H7 (cell line): ENCODE measurements around the gene FAM107B. TPM values are rescaled to one million over a fixed set of nuclear protein-coding genes. Genes with fewer than 3 reads are reported as not detected.

Source experiments
- DNase-seq: peaks from one replicate; pipeline ENCODE4 v3.0.0; 2012
- H3K27me3 ChIP-seq: 2 replicates; pipeline ENCODE4 v1.6.0; 2011; ENCODE audit warnings: mild to moderate bottlenecking, low read length; ENCODE audit not compliant: control insufficient read depth, insufficient read depth
- H3K36me3 ChIP-seq: replicated peaks from 2 replicates; pipeline ENCODE4 v1.5.1; 2011; ENCODE audit warnings: low read length; ENCODE audit not compliant: control insufficient read depth, insufficient read depth
- H3K4me3 ChIP-seq: 2 replicates; pipeline ENCODE4 v1.5.1; 2011; ENCODE audit warnings: low read depth, mild to moderate bottlenecking, control low read depth, low read length, moderate library complexity; ENCODE audit not compliant: insufficient read depth
- total RNA-seq: library from RNA; depleted of rRNA; stranded (reverse); fragments of >200 nt; shearing (Covaris generic); gene quantifications from 2 replicates; pipeline ENCODE4 v1.2.3, GENCODE V29; 2014

Gene FAM107B
- total RNA-seq, 1 experiment from 2014 or later: 11.3 TPM

DNA sequence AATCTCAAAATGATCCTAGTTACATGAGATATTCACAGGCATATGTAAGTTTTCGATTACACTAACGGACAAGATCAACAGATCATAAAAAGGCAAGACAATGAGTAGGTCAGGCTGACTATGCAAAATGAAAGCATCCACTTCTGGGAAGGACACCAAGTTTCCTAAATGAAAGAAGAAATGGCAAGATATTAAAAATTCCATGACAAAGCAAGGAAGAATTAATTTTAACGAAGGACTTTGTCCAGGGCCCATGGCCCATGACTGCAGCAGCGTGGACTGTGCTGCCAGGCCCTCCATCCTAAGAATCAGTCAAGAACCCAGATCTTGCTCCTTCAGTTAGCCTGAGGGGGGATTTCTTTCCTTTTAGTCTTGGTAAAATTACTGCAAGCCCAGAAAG, 261.6 kb downstream of the FAM107B start:
- no peaks in the 10 kb centered on the region for H3K27me3 ChIP-seq
- no peaks in the 10 kb centered on the region for H3K36me3 ChIP-seq
- DNase-seq: no peak
- H3K4me3 ChIP-seq: no peak overlapping the region

- no peak for DNase-seq
- H3K4me3 ChIP-seq: no peak overlapping the region
- H3K27me3 ChIP-seq: no peaks in the 10 kb centered on the region
- H3K36me3 ChIP-seq: no peaks in the 10 kb centered on the region
Observed at GRCh38 chr10:14510346-14510745, 264.4 kb downstream of the FAM107B start.

DNA sequence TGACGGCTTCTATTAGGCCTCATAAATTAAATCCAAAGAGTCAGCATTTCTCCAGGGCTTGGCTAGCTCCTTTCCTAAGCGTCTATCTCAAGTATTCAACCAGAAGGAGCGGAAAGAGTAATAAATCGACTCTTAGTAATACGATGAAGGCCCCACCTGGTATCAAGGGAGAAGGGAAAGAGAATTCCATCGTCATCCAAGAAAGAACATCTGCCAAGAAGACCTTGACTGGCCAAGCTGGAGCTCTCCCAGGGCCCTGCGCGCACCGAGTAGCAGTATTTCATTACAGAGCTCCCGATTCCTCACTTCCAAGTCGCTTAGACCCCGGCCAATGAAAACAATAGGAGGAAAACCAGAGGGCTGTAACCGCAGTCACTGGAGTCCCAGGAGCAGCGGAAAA, 266.0 kb downstream of the FAM107B start:
- Histone ChIP-seq H3K4me3 (no peak overlapping the region), H3K27me3 (no peaks in the 10 kb centered on the region), H3K36me3 (no peaks in the 10 kb centered on the region)
- DNase-seq: no peak

GRCh38 chr10:14507781-14508180, 266.9 kb downstream of the FAM107B start:
- no peak overlapping the region for H3K4me3 ChIP-seq

DNA sequence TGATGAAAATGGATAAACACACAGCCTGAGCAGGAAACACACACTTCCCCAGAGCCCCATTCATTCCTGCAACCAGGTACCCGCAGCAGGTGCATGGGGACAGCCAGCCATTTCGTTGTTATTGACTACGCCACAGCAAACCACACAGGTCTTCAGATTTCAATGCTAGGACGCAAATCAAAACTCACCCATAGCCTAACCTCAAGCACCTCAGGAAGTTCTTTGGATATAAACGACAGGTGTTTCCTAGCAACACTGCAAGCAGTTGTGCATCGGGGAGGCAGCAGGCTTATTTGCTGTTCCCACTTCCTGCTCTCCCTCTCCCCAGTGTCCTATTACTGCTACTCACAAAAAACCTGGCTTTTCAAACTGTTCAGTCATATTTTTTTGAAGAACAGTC, 267.5 kb downstream of the FAM107B start:
- H3K27me3 ChIP-seq: no peaks in the 10 kb centered on the region
- no peak overlapping the region for H3K4me3 ChIP-seq
- no peak for DNase-seq
- H3K36me3 ChIP-seq: no peaks in the 10 kb centered on the region

More at GRCh38 chr10:14507781-14508180, 266.9 kb downstream of the FAM107B start:
- DNase-seq: no peak
- H3K27me3 ChIP-seq: no peaks in the 10 kb centered on the region
- H3K36me3 ChIP-seq: no peaks in the 10 kb centered on the region

DNA sequence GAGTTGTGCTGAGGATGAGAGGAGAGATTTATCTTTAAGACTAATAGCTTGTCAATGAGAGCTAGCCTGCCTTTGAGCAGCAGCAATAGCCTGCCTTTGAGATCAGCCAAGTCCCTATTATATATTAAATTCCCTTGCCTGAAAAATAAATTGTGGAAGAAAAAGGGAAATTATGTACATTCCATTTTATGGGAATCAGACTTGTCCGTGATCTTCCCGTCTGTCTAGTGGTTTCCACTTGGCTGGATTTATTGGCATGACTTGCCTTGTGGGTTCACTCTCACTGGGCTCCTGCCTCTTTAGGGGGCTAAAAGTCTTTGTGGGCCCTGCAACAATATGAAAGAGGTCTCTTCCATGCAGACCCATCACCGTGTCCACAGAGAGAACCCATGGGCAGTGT, 272.3 kb downstream of the FAM107B start:
- H3K36me3 ChIP-seq: no peaks in the 10 kb centered on the region
- H3K4me3 ChIP-seq: no peak overlapping the region
- no peak for DNase-seq
- no peaks in the 10 kb centered on the region for H3K27me3 ChIP-seq

DNA sequence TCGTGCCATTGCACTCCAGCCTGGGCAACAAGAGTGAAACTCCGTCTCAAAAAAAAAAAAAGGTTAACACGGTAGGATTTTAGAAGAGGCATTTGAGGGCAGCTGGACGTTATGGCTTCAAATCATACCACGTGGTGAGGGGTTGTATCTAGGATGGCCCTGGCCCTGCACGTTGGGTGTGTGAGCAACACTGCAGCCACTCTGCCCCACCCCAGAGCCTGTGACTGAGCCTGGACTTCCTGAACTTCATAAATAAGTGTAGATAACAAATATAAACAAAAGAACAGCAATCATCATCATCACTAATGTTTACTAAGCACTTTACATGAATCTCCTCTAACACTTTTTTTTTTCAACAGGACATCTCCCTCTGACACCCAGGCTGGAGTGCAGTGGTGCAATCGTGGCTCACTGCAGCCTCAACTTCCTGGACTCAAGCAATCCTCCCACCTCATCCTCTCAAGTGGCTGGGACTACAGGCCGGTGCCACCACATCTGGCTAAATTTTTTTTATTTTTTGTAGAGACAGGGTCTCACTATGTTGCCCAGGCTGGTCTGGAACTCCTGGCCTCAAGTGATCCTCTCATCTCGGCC, 274.4 kb downstream of the FAM107B start:
- Histone ChIP-seq H3K27me3 (no peaks in the 10 kb centered on the region), H3K4me3 (no peak overlapping the region), H3K36me3 (no peaks in the 10 kb centered on the region)
- DNase-seq: no peak

GRCh38 chr10:14499601-14499904, 275.1 kb downstream of the FAM107B start:
- Histone ChIP-seq H3K4me3 (no peak overlapping the region), H3K36me3 (no peaks in the 10 kb centered on the region), H3K27me3 (no peaks in the 10 kb centered on the region)
- DNase-seq: no peak

- Histone ChIP-seq H3K4me3 (no peak overlapping the region), H3K36me3 (no peaks in the 10 kb centered on the region), H3K27me3 (no peaks in the 10 kb centered on the region)
- no peak for DNase-seq
Observed at GRCh38 chr10:14498326-14498725, 276.4 kb downstream of the FAM107B start.

- H3K27me3 ChIP-seq: no peaks in the 10 kb centered on the region; the same call in 1 of the 2 replicates
- no peak for DNase-seq
- H3K4me3 ChIP-seq: no peak overlapping the region
- no peaks in the 10 kb centered on the region for H3K36me3 ChIP-seq
Observed at GRCh38 chr10:14491811-14492210, 282.9 kb downstream of the FAM107B start.

- Histone ChIP-seq H3K36me3 (no peaks in the 10 kb centered on the region), H3K27me3 (no peaks in the 10 kb centered on the region; the same call in 1 of the 2 replicates), H3K4me3 (no peak overlapping the region)
- no peak for DNase-seq
Observed at GRCh38 chr10:14489522-14490177, 285.0 kb downstream of the FAM107B start.

DNA sequence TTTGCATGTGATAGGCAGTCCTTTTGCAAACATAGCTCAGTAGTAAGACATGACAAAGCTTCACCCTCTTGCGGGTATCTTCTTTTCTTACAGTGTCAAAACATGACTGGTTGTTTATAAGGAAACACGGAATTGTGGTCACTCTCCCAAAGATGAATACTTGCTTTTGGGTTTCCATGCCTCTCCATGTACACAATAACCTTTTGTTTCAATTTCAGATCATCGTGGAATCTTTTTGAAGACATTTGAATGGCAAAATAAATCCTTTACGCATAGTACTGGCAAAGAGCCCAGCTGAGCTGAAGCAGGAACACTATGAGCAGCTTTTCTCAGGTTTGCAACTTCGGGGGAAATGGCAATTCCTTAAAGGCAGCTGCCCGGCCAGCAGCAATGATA, 287.2 kb downstream of the FAM107B start:
- Histone ChIP-seq H3K4me3 (no peak overlapping the region), H3K36me3 (no peaks in the 10 kb centered on the region), H3K27me3 (no peaks in the 10 kb centered on the region; the same call in 1 of the 2 replicates)
- no peak for DNase-seq

DNA sequence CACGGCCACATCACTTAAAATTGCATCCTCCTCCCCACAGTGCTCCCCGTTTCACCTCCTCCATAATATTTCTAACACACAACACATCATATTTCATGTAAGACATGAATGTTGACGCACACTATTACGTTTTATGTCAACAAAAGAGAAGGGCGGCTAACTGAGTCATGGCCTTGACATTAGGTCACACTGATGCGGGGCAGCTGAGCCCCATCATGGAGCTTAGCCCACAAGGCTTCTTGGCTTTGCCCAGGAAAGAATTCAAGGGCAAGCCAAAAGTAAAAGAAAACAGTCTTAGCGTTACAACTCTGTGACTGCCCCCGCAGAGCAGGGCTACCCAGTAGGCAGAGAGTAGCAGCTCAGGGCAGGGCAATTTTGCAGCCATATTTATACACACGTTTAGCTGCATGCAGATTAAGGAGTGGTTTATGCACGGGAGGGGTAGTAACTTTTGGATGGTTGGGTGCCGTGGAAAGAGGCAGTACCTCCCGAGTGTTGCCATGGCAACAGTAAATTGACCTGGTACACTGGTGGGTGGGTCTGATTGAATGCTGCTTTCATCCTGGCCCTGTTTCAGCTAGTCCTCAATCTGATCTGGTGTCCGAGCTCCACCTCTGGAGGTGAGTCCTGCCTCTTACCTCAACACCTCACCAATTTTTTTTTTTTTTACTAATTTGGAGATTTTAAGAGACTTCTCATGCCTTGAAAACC, 287.8 kb downstream of the FAM107B start:
- H3K4me3 ChIP-seq: no peak overlapping the region
- H3K36me3 ChIP-seq: no peaks in the 10 kb centered on the region
- no peaks in the 10 kb centered on the region; the same call in 1 of the 2 replicates for H3K27me3 ChIP-seq
- DNase-seq: no peak

GRCh38 chr10:14485986-14486385, 288.7 kb downstream of the FAM107B start:
- Histone ChIP-seq H3K36me3 (no peaks in the 10 kb centered on the region), H3K27me3 (no peaks in the 10 kb centered on the region; the same call in 1 of the 2 replicates), H3K4me3 (no peak overlapping the region)
- no peak for DNase-seq

- Histone ChIP-seq H3K4me3 (no peak overlapping the region), H3K27me3 (no peaks in the 10 kb centered on the region; the same call in 1 of the 2 replicates), H3K36me3 (no peaks in the 10 kb centered on the region)
- no peak for DNase-seq
Observed at GRCh38 chr10:14483417-14483816, 291.3 kb downstream of the FAM107B start.
